ENCODE data around the gene CDH5.

DNA sequence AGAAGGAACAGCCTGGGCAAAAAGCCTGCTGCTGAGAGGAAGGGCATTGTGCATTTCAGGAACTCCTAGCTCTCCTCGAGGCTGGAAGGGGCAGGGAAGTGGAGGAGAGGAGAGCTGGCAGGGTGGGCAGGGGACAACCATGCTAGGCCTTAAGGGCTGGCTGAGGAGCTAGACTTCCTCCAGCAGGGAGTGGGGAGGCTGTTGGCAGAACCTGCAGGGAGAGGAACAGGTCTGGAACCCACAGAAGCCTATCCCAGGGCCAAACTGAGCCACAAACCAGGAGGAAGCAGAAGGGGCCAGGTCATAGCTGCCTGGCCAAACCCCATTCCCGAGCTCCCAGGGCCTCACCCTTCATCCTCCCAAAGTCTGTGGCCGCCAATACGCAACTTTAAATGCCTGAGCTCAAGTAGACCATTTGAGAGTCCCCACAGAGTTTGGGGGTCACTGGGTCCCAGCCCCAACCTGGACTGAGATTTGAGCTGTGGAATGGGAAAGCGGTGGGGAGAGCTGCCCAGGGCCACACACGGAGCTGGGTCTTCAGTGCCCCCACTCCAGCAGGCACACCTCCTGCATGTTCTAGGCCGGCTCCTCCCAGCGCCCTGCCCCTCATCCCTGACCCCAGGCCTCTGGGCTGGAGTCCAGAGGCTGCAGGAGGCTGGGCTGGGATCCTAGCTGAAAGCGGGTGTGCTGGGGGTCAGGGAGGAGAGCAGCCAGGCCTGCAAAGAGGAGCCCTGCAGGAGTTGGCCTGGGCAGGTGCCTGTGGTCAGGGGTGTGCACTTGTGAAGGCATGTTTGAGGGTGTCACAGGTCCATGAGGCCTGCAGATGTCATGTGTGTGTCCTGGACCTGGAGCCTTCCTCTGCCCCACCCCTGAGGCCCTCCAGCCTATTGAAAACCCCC lies 4.5 kb downstream of the CDH5 start:
- TF ChIP-seq CREB1 (IDR thresholded peaks at IDR 0.05) (no peak), JUND (IDR thresholded peaks at IDR 0.05; ENCODE audit: low read length) (no peak), CHD2 (IDR thresholded peaks at IDR 0.05; ENCODE audit: low read length) (no peak), MAFK (IDR thresholded peaks at IDR 0.05; ENCODE audit: low read depth, low read length) (no peak), TBP (IDR thresholded peaks at IDR 0.05; ENCODE audit: low read depth, low read length) (no peak)
